ELR (cell line): ENCODE data around the gene PPM1D.
"Not testable (repeated sequence)": the region's sequence is repeated elsewhere in the genome, so short reads cannot be mapped to it uniquely, and the experiment has no call there.

ENCODE experiments used
- DNase-seq: peaks from one replicate; pipeline ENCODE4 v3.0.0-alpha.2; 2015; ENCODE audit warnings: low read depth

Gene PPM1D

GRCh38 chr17:60593441-60594036, 6.5 kb upstream of the PPM1D start:
- not testable (repeated sequence) for DNase-seq

- DNase-seq, result not testable (repeated sequence)
These were observed 5.8 kb upstream of the PPM1D start for GRCh38 chr17:60594170-60594569.

GRCh38 chr17:60594734-60595133, 5.3 kb upstream of the PPM1D start:
- no peak for DNase-seq

- DNase-seq, result no peak
These were observed 2.7 kb upstream of the PPM1D start for GRCh38 chr17:60597297-60597696.

- DNase-seq, result no peak
These were observed 1.8 kb upstream of the PPM1D start for GRCh38 chr17:60598001-60598736.

- no peak for DNase-seq
These were observed 773 bp upstream of the PPM1D start for GRCh38 chr17:60599220-60599619.

- peak; percentile 95 for DNase-seq
These were observed 775 bp downstream of the PPM1D start for GRCh38 chr17:60600490-60601446.

- DNase-seq, result peak; percentile 88
These were observed 1.7 kb downstream of the PPM1D start for GRCh38 chr17:60601447-60602384.

GRCh38 chr17:60602385-60602742, 2.4 kb downstream of the PPM1D start:
- peak; percentile 55 for DNase-seq

- DNase-seq, result no peak
These were observed 2.9 kb downstream of the PPM1D start for GRCh38 chr17:60602871-60603270.

GRCh38 chr17:60603477-60603876, 3.5 kb downstream of the PPM1D start:
- not testable (repeated sequence) for DNase-seq

- DNase-seq, result peak; percentile 73
These were observed 4.8 kb downstream of the PPM1D start for GRCh38 chr17:60604686-60605334.

- no peak for DNase-seq
These were observed 6.0 kb downstream of the PPM1D start for GRCh38 chr17:60606036-60606435.

GRCh38 chr17:60610473-60610872, 10.5 kb downstream of the PPM1D start:
- no peak for DNase-seq

- not testable (repeated sequence) for DNase-seq
These were observed 11.3 kb downstream of the PPM1D start for GRCh38 chr17:60611321-60611720.

- no peak for DNase-seq
These were observed 13.3 kb downstream of the PPM1D start for GRCh38 chr17:60613325-60613724.

- DNase-seq, result not testable (repeated sequence)
These were observed 13.8 kb downstream of the PPM1D start for GRCh38 chr17:60613796-60614195.

GRCh38 chr17:60614247-60614646, 14.3 kb downstream of the PPM1D start:
- not testable (repeated sequence) for DNase-seq

GRCh38 chr17:60615108-60615507, 15.1 kb downstream of the PPM1D start:
- no peak for DNase-seq

GRCh38 chr17:60615840-60616239, 15.8 kb downstream of the PPM1D start:
- no peak for DNase-seq

GRCh38 chr17:60618080-60618479, 18.1 kb downstream of the PPM1D start:
- no peak for DNase-seq
